Measurements from ENCODE around the gene CLOCK.

CLOCK gene

GRCh38 chr4:55378617-55379467 is 167.9 kb downstream of the CLOCK start:
- DNase-seq: peak; percentile 33

Measured in fibroblast of skin of back (primary cell).